ENCODE results near the gene RAMP3.

Gene RAMP3

GRCh38 chr7:45181286-45181960, 23.8 kb downstream of the RAMP3 start:
- no peak for DNase-seq

- DNase-seq, result no peak
These were observed 24.6 kb downstream of the RAMP3 start for GRCh38 chr7:45181991-45182855.

GRCh38 chr7:45182856-45183710, 25.5 kb downstream of the RAMP3 start:
- no peak for DNase-seq

- DNase-seq, result no peak
These were observed 26.2 kb downstream of the RAMP3 start for GRCh38 chr7:45183711-45184210.

- DNase-seq, result no peak
These were observed 26.9 kb downstream of the RAMP3 start for GRCh38 chr7:45184326-45185027.

- DNase-seq, result no peak
These were observed 27.7 kb downstream of the RAMP3 start for GRCh38 chr7:45185028-45185863.

GRCh38 chr7:45185864-45186250, 28.3 kb downstream of the RAMP3 start:
- DNase-seq, result no peak

- no peak for DNase-seq
These were observed 28.7 kb downstream of the RAMP3 start for GRCh38 chr7:45186261-45186813.

GRCh38 chr7:45187089-45187945, 29.7 kb downstream of the RAMP3 start:
- DNase-seq, result no peak

- DNase-seq, result no peak
These were observed 30.4 kb downstream of the RAMP3 start for GRCh38 chr7:45187946-45188411.

- DNase-seq, result no peak
These were observed 31.1 kb downstream of the RAMP3 start for GRCh38 chr7:45188736-45189135.

GRCh38 chr7:45189151-45189970, 31.8 kb downstream of the RAMP3 start:
- no peak for DNase-seq

GRCh38 chr7:45190406-45191165, 33.0 kb downstream of the RAMP3 start:
- DNase-seq, result no peak

- no peak for DNase-seq
These were observed 33.8 kb downstream of the RAMP3 start for GRCh38 chr7:45191396-45191795.

GRCh38 chr7:45192621-45193041, 35.0 kb downstream of the RAMP3 start:
- DNase-seq, result no peak

GRCh38 chr7:45193828-45194227, 36.2 kb downstream of the RAMP3 start:
- no peak for DNase-seq

- DNase-seq, result no peak
These were observed 38.8 kb downstream of the RAMP3 start for GRCh38 chr7:45196374-45196773.

GRCh38 chr7:45197461-45197860, 39.9 kb downstream of the RAMP3 start:
- DNase-seq, result no peak
